Pancreas (tissue), 10 donors: ENCODE data around the gene PCGF2. TPM values are rescaled to one million over a fixed set of nuclear protein-coding genes. Genes with fewer than 3 reads are reported as not detected.

Source experiments
- ATAC-seq, 4 donors: fragments of 200-7000 bp; cut with Tn5 transposase; one replicate each; pipeline versions ENCODE4 v1.8.0 to v1.9.1; 2020; ENCODE audit warnings: mild to moderate bottlenecking in 4 of 4, moderate library complexity in 4 of 4
- DNase-seq, 6 donors: peaks; one replicate each; pipeline ENCODE4 v3.0.0-alpha.2; 2020
- FAIRE-seq: peaks from 2 replicates; lab custom pipeline; 2012; peaks lifted over from hg19 to GRCh38; lab: Jason Lieb, UNC
- H3K27ac ChIP-seq, 4 donors: fragments of 200-600 bp; sonication (generic); 1 replicate in 3 of 4; 2 replicates in 1 of 4; pipeline versions ENCODE4 v1.5.0 to v1.8.0; 2020
- H3K27me3 ChIP-seq, 4 donors: fragments of 200-600 bp; one replicate each; pipeline ENCODE4 v1.8.0; 2021
- H3K36me3 ChIP-seq, 3 donors: fragments of 200-600 bp; sonication (generic) in 1 of 3; one replicate each; pipeline versions ENCODE4 v1.5.0 to v1.8.0; 2020 to 2021
- H3K4me1 ChIP-seq, 3 donors: fragments of 200-600 bp; one replicate each; pipeline ENCODE4 v1.8.0; 2021
- H3K4me3 ChIP-seq, 4 donors: fragments of 200-600 bp; sonication (generic) in 2 of 4; one replicate each; pipeline versions ENCODE4 v1.5.0 to v1.8.0; 2020 to 2021
- H3K9me3 ChIP-seq, 4 donors: fragments of 200-600 bp; one replicate each; pipeline ENCODE4 v1.8.0; 2021
- WGBS, 2 donors: extraction: QIAGEN DNeasy Blood & Tissue Kit; methylation state at CpG; one replicate each; pipeline ENCODE4 v1.1.7; 2013; 5-methylcytosine and 5-hydroxymethylcytosine counted together
- intact Hi-C, 3 donors: fragments of 100-400 bp; cut with DNase I; formaldehyde crosslinking; loops; one replicate each; pipeline versions ENCODE4 v1.11.1 to v1.14.2; 2022
- polyA plus RNA-seq, 2 donors: library from polyadenylated mRNA; stranded (reverse); fragments of 200-250 nt; gene quantifications; one replicate each; pipeline ENCODE4 v1.2.3, GENCODE V29; 2013
- total RNA-seq, 6 donors: library from RNA; stranded (reverse); fragmentation: NEBNext Ultra II Directional in 4 of 6; extraction: Animal tissue kit (Norgen Biotek cat#: 25700) in 4 of 6; gene quantifications; one replicate each; pipeline versions ENCODE4 v1.2.1 to v1.2.4, GENCODE V29; 2021 to 2023
- TF ChIP-seq, protein P1 (sequence below), 4 donors: fragments of 200-600 bp; sonication (generic) in 3 of 4; IDR thresholded peaks; one replicate each; pipeline versions ENCODE4 v1.5.0 to v1.8.0; 2021; ENCODE audit warnings: antibody characterized with exemption in 4 of 4
- donor health status: healthy with polysubstance abuse.
- donor health status: DM: no; HTN: no; CAD: no; lungs with moderate emphysema.
- donor health status: DM: no; HTN: no; CAD: no.
- donor health status: control.
- donor health status: control.
- donor health status: Bipolar disorder and iron deficiency.
- donor health status: DM: yes; HTN: yes; CAD: no.
- donor health status: DM: no; HTN: no; CAD: no.
- donor health status: DM: no; HTN: no; CAD: no.
- donor health status: DM: yes; HTN: yes; CAD: no.

Gene PCGF2
- total and polyA plus RNA-seq, 8 donors = 12.9 to 39.6 (median 22.1) TPM

DNA sequence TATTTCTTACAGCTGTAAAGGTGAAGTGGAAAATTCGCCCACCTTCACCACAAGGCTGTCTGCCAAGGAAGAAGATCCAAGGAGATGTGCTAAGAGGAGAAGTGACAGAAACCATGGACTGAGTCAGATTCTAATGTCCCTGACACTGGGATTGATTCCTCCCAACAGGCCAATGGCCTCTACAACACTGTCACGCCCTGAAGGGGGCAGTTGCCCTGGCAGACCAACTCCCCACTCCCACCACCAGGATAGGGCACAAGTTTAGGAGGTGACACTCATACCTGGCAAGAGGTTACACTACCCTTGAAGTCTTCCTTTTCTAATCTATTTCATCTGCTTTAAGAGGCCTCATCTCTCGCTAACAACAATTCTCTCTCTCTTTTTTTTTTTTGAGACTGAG lies 35.1 kb upstream of the PCGF2 start:
- no peak for ATAC-seq
- WGBS, 2 donors = 90 to 96% methylated on average over 3 of the region's 3 CpGs
- no peak overlapping the region for H3K27ac ChIP-seq
- H3K4me1 ChIP-seq = no peaks in the 10 kb centered on the region
- H3K27me3 ChIP-seq = no peaks in the 10 kb centered on the region
- no peaks in the 10 kb centered on the region for H3K9me3 ChIP-seq
- intact Hi-C loops = no loop called here
- H3K36me3 ChIP-seq = peaks cover 0 to 59% (median 36%) of the 10 kb centered on the region in 3 donors
- no peak overlapping the region for H3K4me3 ChIP-seq
- no peak for DNase-seq
- TF ChIP-seq, protein P1, sequence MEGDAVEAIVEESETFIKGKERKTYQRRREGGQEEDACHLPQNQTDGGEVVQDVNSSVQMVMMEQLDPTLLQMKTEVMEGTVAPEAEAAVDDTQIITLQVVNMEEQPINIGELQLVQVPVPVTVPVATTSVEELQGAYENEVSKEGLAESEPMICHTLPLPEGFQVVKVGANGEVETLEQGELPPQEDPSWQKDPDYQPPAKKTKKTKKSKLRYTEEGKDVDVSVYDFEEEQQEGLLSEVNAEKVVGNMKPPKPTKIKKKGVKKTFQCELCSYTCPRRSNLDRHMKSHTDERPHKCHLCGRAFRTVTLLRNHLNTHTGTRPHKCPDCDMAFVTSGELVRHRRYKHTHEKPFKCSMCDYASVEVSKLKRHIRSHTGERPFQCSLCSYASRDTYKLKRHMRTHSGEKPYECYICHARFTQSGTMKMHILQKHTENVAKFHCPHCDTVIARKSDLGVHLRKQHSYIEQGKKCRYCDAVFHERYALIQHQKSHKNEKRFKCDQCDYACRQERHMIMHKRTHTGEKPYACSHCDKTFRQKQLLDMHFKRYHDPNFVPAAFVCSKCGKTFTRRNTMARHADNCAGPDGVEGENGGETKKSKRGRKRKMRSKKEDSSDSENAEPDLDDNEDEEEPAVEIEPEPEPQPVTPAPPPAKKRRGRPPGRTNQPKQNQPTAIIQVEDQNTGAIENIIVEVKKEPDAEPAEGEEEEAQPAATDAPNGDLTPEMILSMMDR (IDR thresholded peaks at IDR 0.05) = no peak
- no peak for FAIRE-seq

DNA sequence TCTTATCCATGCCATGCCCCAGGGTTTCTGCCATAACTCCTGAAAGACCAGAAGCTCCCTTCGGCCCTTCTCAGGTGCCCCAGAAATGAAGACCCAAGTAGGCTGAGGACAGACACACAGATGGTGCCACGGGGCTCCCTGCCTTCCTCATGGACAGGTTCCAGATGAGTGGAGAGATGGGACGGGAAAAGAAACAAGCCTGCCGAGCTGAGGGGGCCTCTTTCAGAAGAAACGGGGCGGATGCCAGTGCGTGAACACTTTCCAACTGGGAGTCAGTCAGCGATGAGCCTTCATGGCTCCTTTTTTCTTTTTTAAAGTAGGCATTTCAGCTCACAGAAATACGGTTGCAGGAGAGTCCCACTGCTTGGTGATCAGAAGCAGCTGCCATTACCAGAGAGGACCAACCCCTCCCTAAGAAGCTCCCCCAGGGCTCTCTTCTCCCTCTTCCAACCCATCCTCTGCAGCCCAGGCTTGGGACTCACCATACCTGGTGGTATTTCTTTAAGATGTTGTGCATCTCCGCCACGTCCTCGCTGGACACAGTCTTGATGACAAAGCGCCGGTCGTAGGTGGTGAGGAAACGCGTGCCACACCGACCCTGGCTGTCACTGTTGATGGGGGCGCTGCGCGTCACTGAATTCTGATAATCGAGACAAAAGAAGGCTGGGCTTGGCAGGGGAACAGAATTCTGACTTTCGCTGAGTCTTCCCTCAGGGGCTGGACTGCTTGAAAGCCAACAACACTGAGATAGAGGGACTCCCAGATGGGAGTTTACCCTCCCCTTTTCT lies 32.0 kb upstream of the PCGF2 start:
- intact Hi-C loops = no loop called here
- H3K4me3 ChIP-seq = no peak overlapping the region
- DNase-seq = no peak
- FAIRE-seq = no peak
- H3K4me1 ChIP-seq = no peaks in the 10 kb centered on the region
- TF ChIP-seq, protein P1 (IDR thresholded peaks at IDR 0.05) = no peak
- no peak overlapping the region for H3K27ac ChIP-seq
- peaks cover 0 to 72% (median 46%) of the 10 kb centered on the region in 3 donors for H3K36me3 ChIP-seq
- WGBS, 2 donors = 88 to 89% methylated on average over 23 of the region's 23 CpGs
- H3K9me3 ChIP-seq = no peaks in the 10 kb centered on the region
- ATAC-seq = no peak
- H3K27me3 ChIP-seq = no peaks in the 10 kb centered on the region

DNA sequence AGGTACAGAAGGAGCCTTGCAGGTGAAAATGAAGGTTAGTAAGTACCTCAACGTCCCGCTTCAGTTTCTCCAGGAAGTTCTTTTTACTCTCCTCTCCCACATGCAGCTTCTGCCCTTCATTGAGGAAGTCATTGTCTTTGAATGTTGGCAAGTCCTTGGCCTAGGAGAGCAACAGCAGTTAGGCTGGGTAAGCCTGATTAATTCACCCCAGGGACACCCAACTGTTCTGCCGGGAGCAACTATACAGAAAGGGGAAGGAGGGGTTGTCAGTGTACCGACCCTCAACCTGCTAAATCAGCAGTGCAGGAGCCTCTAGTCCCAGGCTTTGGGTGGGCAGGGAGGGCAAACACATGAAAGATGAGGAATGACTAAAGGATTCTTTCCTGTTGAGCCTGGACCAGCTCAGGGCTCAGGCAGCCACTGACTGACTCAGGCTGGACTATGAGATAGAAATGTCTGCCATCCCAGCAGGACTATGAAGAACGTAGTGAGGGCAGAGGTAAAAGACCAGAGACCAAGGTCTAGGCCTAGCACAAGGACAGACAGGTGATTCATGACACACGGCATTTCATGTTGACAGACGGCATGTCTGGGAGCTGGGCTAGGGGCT lies 29.6 kb upstream of the PCGF2 start:
- DNase-seq (no peak), ATAC-seq (no peak), FAIRE-seq (no peak)
- TF ChIP-seq, protein P1 (IDR thresholded peaks at IDR 0.05) = no peak
- no peaks in the 10 kb centered on the region for H3K27me3 ChIP-seq
- no peak overlapping the region for H3K27ac ChIP-seq
- no peaks in the 10 kb centered on the region for H3K9me3 ChIP-seq
- intact Hi-C loops = no loop called here
- no peak overlapping the region for H3K4me3 ChIP-seq
- H3K36me3 ChIP-seq = peaks cover 0 to 84% (median 41%) of the 10 kb centered on the region in 3 donors
- 80 to 87% methylated on average over 7 of the region's 7 CpGs for WGBS, 2 donors
- no peaks in the 10 kb centered on the region for H3K4me1 ChIP-seq

DNA sequence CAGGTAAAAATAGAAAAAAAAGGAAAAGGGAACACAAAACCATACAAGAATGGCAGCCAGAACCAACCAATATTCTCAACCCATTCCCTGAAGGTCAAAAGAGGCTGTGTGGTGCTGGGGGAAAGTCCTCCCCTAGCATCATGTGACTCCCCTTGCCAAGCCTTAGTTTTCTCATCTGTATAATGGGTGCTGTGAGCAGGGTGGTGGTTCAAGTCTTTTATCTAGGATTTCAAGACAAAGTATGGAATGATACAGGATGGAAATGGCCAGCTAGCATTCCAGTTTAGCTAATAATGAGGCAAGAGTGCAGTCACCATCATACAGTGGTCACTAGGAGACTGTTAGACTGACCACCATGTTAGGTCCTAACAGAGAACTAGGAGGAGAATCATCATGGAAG lies 25.1 kb upstream of the PCGF2 start:
- Histone ChIP-seq H3K4me1 (no peaks in the 10 kb centered on the region), H3K9me3 (no peaks in the 10 kb centered on the region), H3K4me3 (no peak overlapping the region), H3K27me3 (no peaks in the 10 kb centered on the region), H3K36me3 (peaks cover 0 to 80% (median 33%) of the 10 kb centered on the region in 3 donors), H3K27ac (no peak overlapping the region)
- DNase-seq = no peak
- no peak for ATAC-seq
- intact Hi-C loops = no loop called here
- TF ChIP-seq, protein P1 (IDR thresholded peaks at IDR 0.05) = no peak
- FAIRE-seq = no peak

DNA sequence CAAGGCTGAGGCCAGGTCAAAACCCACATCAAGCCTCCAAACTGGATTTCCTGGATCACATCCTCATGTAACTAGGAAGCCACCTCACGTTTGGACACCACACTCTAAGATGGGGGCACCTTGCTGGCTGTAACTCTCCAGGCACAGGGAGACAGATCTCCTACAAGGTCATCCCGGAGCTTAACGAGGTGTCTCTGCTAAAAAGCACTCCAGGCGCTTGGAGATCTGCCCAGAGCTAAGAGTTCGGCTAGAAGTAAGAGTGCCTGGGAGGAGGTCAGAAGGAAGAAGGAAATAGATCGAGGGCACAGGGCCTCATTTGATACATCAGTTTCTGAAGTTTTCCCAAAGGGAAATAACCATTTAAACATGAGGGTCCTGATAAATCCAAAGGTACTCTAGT lies 20.3 kb upstream of the PCGF2 start:
- 54 to 55% methylated on average over 6 of the region's 6 CpGs for WGBS, 2 donors
- ATAC-seq (no peak), DNase-seq (no peak), FAIRE-seq (no peak)
- TF ChIP-seq, protein P1 (IDR thresholded peaks at IDR 0.05) = no peak
- Histone ChIP-seq H3K27me3 (no peaks in the 10 kb centered on the region), H3K36me3 (peaks cover 0 to 66% (median 16%) of the 10 kb centered on the region in 3 donors), H3K4me1 (no peaks in the 10 kb centered on the region), H3K4me3 (no peak overlapping the region), H3K9me3 (no peaks in the 10 kb centered on the region), H3K27ac (no peak overlapping the region)
- intact Hi-C loops = no loop called here
